Nephron (organoid): ENCODE measurements around the gene NPLOC4.

Source experiments
- H3K27ac Mint-ChIP-seq, 3 experiments: 2 replicates each; pipeline ENCODE4 v1.8.0; 2020; ENCODE audit warnings: mixed read lengths in 3 of 3, mild to moderate bottlenecking in 2 of 3, moderate library complexity in 1 of 3
- H3K27me3 Mint-ChIP-seq: 2 replicates; pipeline ENCODE4 v1.8.0; 2021; ENCODE audit warnings: low read depth, mild to moderate bottlenecking, moderate library complexity, mixed read lengths
- H3K36me3 Mint-ChIP-seq: 2 replicates; pipeline ENCODE4 v1.8.0; 2020; ENCODE audit warnings: low read depth, mixed read lengths
- H3K4me1 Mint-ChIP-seq: 2 replicates; pipeline ENCODE4 v1.8.0; 2020; ENCODE audit warnings: mixed read lengths
- H3K4me3 Mint-ChIP-seq, 3 experiments: 2 replicates each; pipeline ENCODE4 v1.8.0; 2020; ENCODE audit warnings: mild to moderate bottlenecking in 3 of 3, mixed read lengths in 3 of 3, moderate library complexity in 2 of 3
- H3K9me3 Mint-ChIP-seq: 2 replicates; pipeline ENCODE4 v1.8.0; 2020; ENCODE audit warnings: mixed read lengths
- CTCF ChIP-seq, 3 experiments: fragments of 200-600 bp; sonication (generic); IDR thresholded peaks; one replicate each; pipeline ENCODE4 v1.5.0; 2021; ENCODE audit warnings: antibody characterized with exemption in 3 of 3; ENCODE audit not compliant: unreplicated experiment in 3 of 3

The NPLOC4 gene

GRCh38 chr17:81545160-81545949 is 91.6 kb downstream of the NPLOC4 start:
- H3K27ac Mint-ChIP-seq = no peak overlapping the region
- H3K4me1 Mint-ChIP-seq = no peaks in the 10 kb centered on the region
- no peaks in the 10 kb centered on the region for H3K27me3 Mint-ChIP-seq
- H3K9me3 Mint-ChIP-seq = no peaks in the 10 kb centered on the region
- no peak for TF ChIP-seq CTCF (IDR thresholded peaks at IDR 0.05; ENCODE audit: unreplicated experiment in 3 of 3)
- H3K4me3 Mint-ChIP-seq = no peak overlapping the region
- peaks cover 12% of the 10 kb centered on the region for H3K36me3 Mint-ChIP-seq

- Mint-ChIP-seq H3K9me3 (no peaks in the 10 kb centered on the region), H3K4me1 (no peaks in the 10 kb centered on the region), H3K36me3 (peaks cover 9% of the 10 kb centered on the region), H3K27me3 (no peaks in the 10 kb centered on the region), H3K27ac (no peak overlapping the region), H3K4me3 (no peak overlapping the region)
- no peak for TF ChIP-seq CTCF (IDR thresholded peaks at IDR 0.05; ENCODE audit: unreplicated experiment in 3 of 3)
Measured at GRCh38 chr17:81544281-81544974, 92.5 kb downstream of the NPLOC4 start.

- no peak for TF ChIP-seq CTCF (IDR thresholded peaks at IDR 0.05; ENCODE audit: unreplicated experiment in 3 of 3)
- Mint-ChIP-seq H3K4me1 (no peaks in the 10 kb centered on the region), H3K36me3 (peaks cover 4% of the 10 kb centered on the region), H3K27ac (no peak overlapping the region), H3K4me3 (no peak overlapping the region), H3K9me3 (no peaks in the 10 kb centered on the region), H3K27me3 (no peaks in the 10 kb centered on the region)
Measured at GRCh38 chr17:81543756-81544155, 93.2 kb downstream of the NPLOC4 start.

- Mint-ChIP-seq H3K4me3 (no peak overlapping the region), H3K4me1 (peaks cover 3% of the 10 kb centered on the region), H3K36me3 (peaks cover 4% of the 10 kb centered on the region)
Measured at GRCh38 chr17:81543339-81543675, 93.6 kb downstream of the NPLOC4 start.

GRCh38 chr17:81542431-81543338 is 94.2 kb downstream of the NPLOC4 start:
- TF ChIP-seq CTCF (IDR thresholded peaks at IDR 0.05; ENCODE audit: unreplicated experiment in 3 of 3) = no peak
- Mint-ChIP-seq H3K27me3 (no peaks in the 10 kb centered on the region), H3K27ac (no peak overlapping the region), H3K9me3 (no peaks in the 10 kb centered on the region), H3K4me3 (no peak overlapping the region), H3K4me1 (peaks cover 9% of the 10 kb centered on the region), H3K36me3 (peaks cover 4% of the 10 kb centered on the region)

More at GRCh38 chr17:81543339-81543675, 93.6 kb downstream of the NPLOC4 start:
- Mint-ChIP-seq H3K27ac (no peak overlapping the region), H3K27me3 (no peaks in the 10 kb centered on the region), H3K9me3 (no peaks in the 10 kb centered on the region)
- TF ChIP-seq CTCF (IDR thresholded peaks at IDR 0.05; ENCODE audit: unreplicated experiment in 3 of 3) = no peak
